Hepatocyte (in vitro differentiated cells): ENCODE data around the gene UTS2B.

ENCODE experiments used
- CTCF ChIP-seq: fragments of 200-600 bp; sonication (generic); IDR thresholded peaks from 2 replicates; pipeline ENCODE4 v1.5.1; 2016; ENCODE audit warnings: antibody characterized with exemption, mild to moderate bottlenecking; ENCODE audit not compliant: poor library complexity
- EZH2 ChIP-seq: fragments of 200-600 bp; sonication (generic); IDR thresholded peaks from 2 replicates; pipeline ENCODE4 v1.6.1; 2016; ENCODE audit warnings: antibody characterized with exemption, mild to moderate bottlenecking, borderline replicate concordance
- EZH2phosphoT487 ChIP-seq: fragments of 200-600 bp; sonication (generic); IDR thresholded peaks from one replicate; pipeline ENCODE4 v1.6.1; 2018; ENCODE audit warnings: antibody characterized with exemption, mild to moderate bottlenecking, low read depth, moderate library complexity; ENCODE audit not compliant: unreplicated experiment, severe bottlenecking

- TF ChIP-seq CTCF (no peak), EZH2 (no peak), EZH2phosphoT487 (no peak)
These were observed 36.0 kb downstream of the UTS2B start for GRCh38 chr3:191294291-191294690.
